ENCODE results near the gene SMURF1. TPM values are rescaled to one million over a fixed set of nuclear protein-coding genes. Genes with fewer than 3 reads are reported as not detected.

SMURF1 gene
- total RNA-seq, 2 experiments from 2014 or later = 30.0 to 32.4 TPM

- no peaks in the 10 kb centered on the region for H3K27me3 Mint-ChIP-seq
- Histone ChIP-seq H3K27ac (ENCODE audit: low read depth in 1 of 2, low read length in 2 of 2) (no peak overlapping the region), H3K4me1 (ENCODE audit: insufficient read depth, low read length) (peaks cover 19% of the 10 kb centered on the region), H3K4me3 (ENCODE audit: low read length) (no peak overlapping the region), H3K9me3 (ENCODE audit: control insufficient read depth in 1 of 2, insufficient read depth in 1 of 2, low read length in 2 of 2) (no peaks in the 10 kb centered on the region), H3K27me3 (ENCODE audit: control insufficient read depth in 1 of 2, insufficient read depth in 2 of 2, low read length in 2 of 2) (no peaks in the 10 kb centered on the region), H3K36me3 (ENCODE audit: insufficient read depth, low read length) (no peaks in the 10 kb centered on the region)
- ChIA-PET POLR2A (no interaction called here), CTCF (no interaction called here)
- no peak overlapping the region for H3K27ac Mint-ChIP-seq
- DNase-seq (no peak), ATAC-seq (ENCODE audit: poor library complexity) (no peak)
- H3K4me3 Mint-ChIP-seq = no peak overlapping the region
- peaks cover 86% of the 10 kb centered on the region for H3K4me1 Mint-ChIP-seq (ENCODE audit: low read depth)
- TF ChIP-seq CTCF (IDR thresholded peaks at IDR 0.05) = no peak
- H3K9me3 Mint-ChIP-seq = no peaks in the 10 kb centered on the region
- intact Hi-C loops (cut with DNase I, micrococcal nuclease) = no loop called here
- H3K36me3 Mint-ChIP-seq (ENCODE audit: low read depth) = peaks cover 9% of the 10 kb centered on the region
Observed at GRCh38 chr7:99137411-99138180, 6.3 kb downstream of the SMURF1 start.

GRCh38 chr7:99135938-99136337 lies 8.0 kb downstream of the SMURF1 start:
- Mint-ChIP-seq H3K27me3 (no peaks in the 10 kb centered on the region), H3K4me1 (ENCODE audit: low read depth) (peaks cover 84% of the 10 kb centered on the region), H3K4me3 (no peak overlapping the region), H3K36me3 (ENCODE audit: low read depth) (no peaks in the 10 kb centered on the region), H3K9me3 (no peaks in the 10 kb centered on the region), H3K27ac (no peak overlapping the region)
- ATAC-seq (ENCODE audit: poor library complexity) (no peak), DNase-seq (no peak)
- CTCF ChIA-PET = no interaction called here
- H3K27me3 ChIP-seq (ENCODE audit: control insufficient read depth in 1 of 2, insufficient read depth in 2 of 2, low read length in 2 of 2) = no peaks in the 10 kb centered on the region
- peaks cover 7% of the 10 kb centered on the region for H3K4me1 ChIP-seq (ENCODE audit: insufficient read depth, low read length)
- H3K4me3 ChIP-seq (ENCODE audit: low read length) = no peak overlapping the region
- H3K36me3 ChIP-seq (ENCODE audit: insufficient read depth, low read length) = no peaks in the 10 kb centered on the region
- intact Hi-C loops (cut with DNase I, micrococcal nuclease) = no loop called here
- no peak overlapping the region for H3K27ac ChIP-seq (ENCODE audit: low read depth in 1 of 2, low read length in 2 of 2)
- TF ChIP-seq CTCF (IDR thresholded peaks at IDR 0.05) = no peak
- H3K9me3 ChIP-seq (ENCODE audit: control insufficient read depth in 1 of 2, insufficient read depth in 1 of 2, low read length in 2 of 2) = no peaks in the 10 kb centered on the region
- POLR2A ChIA-PET = no interaction called here

GRCh38 chr7:99133766-99134564 lies 9.9 kb downstream of the SMURF1 start:
- Histone ChIP-seq H3K36me3 (ENCODE audit: insufficient read depth, low read length) (no peaks in the 10 kb centered on the region), H3K4me3 (ENCODE audit: low read length) (no peak overlapping the region), H3K9me3 (ENCODE audit: control insufficient read depth in 1 of 2, insufficient read depth in 1 of 2, low read length in 2 of 2) (no peaks in the 10 kb centered on the region), H3K4me1 (ENCODE audit: insufficient read depth, low read length) (peaks cover 5% of the 10 kb centered on the region), H3K27ac (ENCODE audit: low read depth in 1 of 2, low read length in 2 of 2) (no peak overlapping the region), H3K27me3 (ENCODE audit: control insufficient read depth in 1 of 2, insufficient read depth in 2 of 2, low read length in 2 of 2) (no peaks in the 10 kb centered on the region)
- Mint-ChIP-seq H3K4me1 (ENCODE audit: low read depth) (peaks cover 71% of the 10 kb centered on the region), H3K36me3 (ENCODE audit: low read depth) (no peaks in the 10 kb centered on the region), H3K27ac (no peak overlapping the region), H3K27me3 (no peaks in the 10 kb centered on the region), H3K9me3 (no peaks in the 10 kb centered on the region), H3K4me3 (no peak overlapping the region)
- ChIA-PET CTCF (no interaction called here), POLR2A (no interaction called here)
- ATAC-seq (ENCODE audit: poor library complexity) (no peak), DNase-seq (no peak)
- no peak for TF ChIP-seq CTCF (IDR thresholded peaks at IDR 0.05)
- intact Hi-C loops (cut with DNase I, micrococcal nuclease) = no loop called here

Measured in CD4-positive, alpha-beta T cell (primary cell).